Measurements from ENCODE around the gene BBS10. TPM values are rescaled to one million over a fixed set of nuclear protein-coding genes. Genes with fewer than 3 reads are reported as not detected.

Gene BBS10
- total RNA-seq, result 7.4 and 10.9 TPM in 2 replicates

DNA sequence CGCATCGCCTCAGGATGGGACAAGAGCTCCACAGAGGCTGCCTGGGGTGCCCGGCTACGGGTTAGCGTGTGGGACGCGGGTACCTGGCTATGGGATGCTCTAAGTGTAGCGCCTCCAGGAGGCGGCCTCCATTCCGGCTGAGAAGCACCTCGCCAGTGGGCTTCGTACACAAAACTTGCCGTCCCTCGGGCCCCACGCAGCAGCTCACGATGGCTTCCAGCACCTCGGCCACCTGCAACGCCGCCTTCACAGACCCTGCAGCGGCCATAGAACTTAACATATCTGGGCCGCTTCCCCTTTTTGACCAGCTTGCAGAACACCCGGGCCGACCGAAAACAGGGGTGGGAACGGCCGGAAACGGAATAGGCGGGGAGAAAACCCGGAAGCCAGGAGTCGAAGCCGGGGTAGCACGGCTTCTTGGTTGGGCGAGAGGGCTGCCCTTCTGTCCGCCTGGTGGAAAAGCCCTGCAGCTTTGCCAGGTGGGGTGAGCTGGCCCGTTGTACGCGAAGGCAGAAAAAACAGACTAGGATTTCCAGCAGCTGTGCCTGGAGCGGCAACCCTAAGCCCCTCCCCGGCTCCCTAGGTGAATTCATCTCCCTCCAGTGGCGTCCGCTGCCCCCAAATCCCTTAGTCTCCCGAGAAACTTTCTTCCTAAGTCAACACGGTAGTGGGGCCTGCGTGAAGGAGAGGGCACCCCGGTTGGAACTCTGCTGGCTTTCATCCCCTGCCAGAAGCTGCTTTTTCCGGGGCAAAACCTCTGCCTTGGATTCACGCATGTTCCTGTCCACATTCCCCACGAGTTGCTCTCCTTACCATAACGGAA, at the start of gene BBS10:
Gene BBS10 (minus strand): TSS at position 337 of the 823 bp plus-strand sequence. CDS start 57 bp downstream, at position 280.

Small RNA genes lying within 50 kb of the gene (small RNA-seq; reads per million reads assigned to genes)
- not detected for gene RN7SKP172 (ENCODE audit: low replicate concordance)

Other genes starting within 250 kb of the BBS10 start
- gene OSBPL8, start 211.4 kb upstream of the BBS10 start, total RNA-seq, result 113 and 274 TPM in 2 replicates